ENCODE results near the gene CCDC12.

Gene CCDC12

GRCh38 chr3:46959161-46959511 lies 17.4 kb downstream of the CCDC12 start:
- no peak for DNase-seq (ENCODE audit: low read depth, low spot score)
- CTCF ChIA-PET = interaction anchor here (0.8 to 5.0 kb wide), 12 partner anchors 7 to 471 kb away, joined by 3 to 26 read pairs (median 3); no protein-coding TSS in a partner anchor
- POLR2A ChIA-PET = interaction anchor here (1.0 to 1.3 kb wide), 3 partner anchors 14 to 24 kb away, joined by 3 to 5 read pairs (median 4); partner anchors contain the start of gene CCDC12

GRCh38 chr3:46958467-46959160 lies 17.9 kb downstream of the CCDC12 start:
- H3K4me3 ChIP-seq (ENCODE audit: low read depth, low read length) = no peak overlapping the region
- TF ChIP-seq, protein P1, sequence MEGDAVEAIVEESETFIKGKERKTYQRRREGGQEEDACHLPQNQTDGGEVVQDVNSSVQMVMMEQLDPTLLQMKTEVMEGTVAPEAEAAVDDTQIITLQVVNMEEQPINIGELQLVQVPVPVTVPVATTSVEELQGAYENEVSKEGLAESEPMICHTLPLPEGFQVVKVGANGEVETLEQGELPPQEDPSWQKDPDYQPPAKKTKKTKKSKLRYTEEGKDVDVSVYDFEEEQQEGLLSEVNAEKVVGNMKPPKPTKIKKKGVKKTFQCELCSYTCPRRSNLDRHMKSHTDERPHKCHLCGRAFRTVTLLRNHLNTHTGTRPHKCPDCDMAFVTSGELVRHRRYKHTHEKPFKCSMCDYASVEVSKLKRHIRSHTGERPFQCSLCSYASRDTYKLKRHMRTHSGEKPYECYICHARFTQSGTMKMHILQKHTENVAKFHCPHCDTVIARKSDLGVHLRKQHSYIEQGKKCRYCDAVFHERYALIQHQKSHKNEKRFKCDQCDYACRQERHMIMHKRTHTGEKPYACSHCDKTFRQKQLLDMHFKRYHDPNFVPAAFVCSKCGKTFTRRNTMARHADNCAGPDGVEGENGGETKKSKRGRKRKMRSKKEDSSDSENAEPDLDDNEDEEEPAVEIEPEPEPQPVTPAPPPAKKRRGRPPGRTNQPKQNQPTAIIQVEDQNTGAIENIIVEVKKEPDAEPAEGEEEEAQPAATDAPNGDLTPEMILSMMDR (IDR thresholded peaks at IDR 0.05; ENCODE audit: insufficient read depth, low read length, missing control alignments) = no peak
- ChIA-PET CTCF (interaction anchor here (0.9 to 5.0 kb wide), 11 partner anchors 9 to 470 kb away, joined by 3 to 26 read pairs (median 3); no protein-coding TSS in a partner anchor), POLR2A (interaction anchor here (1.0 to 1.2 kb wide), 2 partner anchors 15 to 23 kb away, joined by 3 to 5 read pairs; no protein-coding TSS in a partner anchor)
- DNase-seq (ENCODE audit: low read depth, low spot score) = no peak

More at GRCh38 chr3:46959161-46959511, 17.4 kb downstream of the CCDC12 start:
- no peak overlapping the region for H3K4me3 ChIP-seq (ENCODE audit: low read depth, low read length)
- TF ChIP-seq, protein P1 (IDR thresholded peaks at IDR 0.05; ENCODE audit: insufficient read depth, low read length, missing control alignments) = no peak

GRCh38 chr3:46957092-46957820 lies 19.3 kb downstream of the CCDC12 start:
- TF ChIP-seq, protein P1 (IDR thresholded peaks at IDR 0.05; ENCODE audit: insufficient read depth, low read length, missing control alignments) = no peak
- ChIA-PET CTCF (interaction anchor here (1.6 to 5.0 kb wide), 3 partner anchors 22 to 34 kb away, joined by 6 to 26 read pairs (median 7); no protein-coding TSS in a partner anchor), POLR2A (no interaction called here)
- H3K4me3 ChIP-seq (ENCODE audit: low read depth, low read length) = no peak overlapping the region
- DNase-seq (ENCODE audit: low read depth, low spot score) = no peak

- no peak overlapping the region for H3K4me3 ChIP-seq (ENCODE audit: low read depth, low read length)
- ChIA-PET POLR2A (no interaction called here), CTCF (interaction anchor here (1.1 to 5.0 kb wide), 4 partner anchors 14 to 33 kb away, joined by 3 to 26 read pairs (median 5); no protein-coding TSS in a partner anchor)
- TF ChIP-seq, protein P1 (IDR thresholded peaks at IDR 0.05; ENCODE audit: insufficient read depth, low read length, missing control alignments) = no peak
- DNase-seq (ENCODE audit: low read depth, low spot score) = no peak
Observed at GRCh38 chr3:46955801-46956259, 20.7 kb downstream of the CCDC12 start.

DNA sequence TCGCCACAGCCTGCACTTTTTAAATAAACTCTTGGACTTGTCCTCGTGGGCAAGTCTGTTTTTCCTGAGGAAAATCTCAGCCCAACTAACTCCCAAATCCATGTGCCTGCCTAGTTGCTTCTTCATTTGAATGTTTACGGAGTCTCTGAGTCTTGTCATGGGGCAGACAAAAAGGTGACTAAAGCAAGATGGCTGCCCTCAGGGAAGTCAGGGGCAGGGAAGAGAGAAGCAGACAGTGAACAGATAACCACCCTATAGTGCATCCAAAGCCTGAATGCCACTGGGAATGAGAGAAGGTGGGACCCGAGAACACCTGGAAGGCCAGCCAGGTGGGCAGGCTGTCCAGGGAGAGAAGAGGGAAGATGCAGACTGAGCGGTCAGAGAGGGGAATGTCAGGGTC lies 21.4 kb downstream of the CCDC12 start:
- no peak overlapping the region for H3K4me3 ChIP-seq (ENCODE audit: low read depth, low read length)
- CTCF ChIA-PET = interaction anchor here (1.3 kb wide), 1 partner anchor 33 kb away, joined by 3 read pairs; no protein-coding TSS in a partner anchor
- TF ChIP-seq, protein P1 (IDR thresholded peaks at IDR 0.05; ENCODE audit: insufficient read depth, low read length, missing control alignments) = no peak
- POLR2A ChIA-PET = no interaction called here
- no peak for DNase-seq (ENCODE audit: low read depth, low spot score)

- TF ChIP-seq, protein P1 (IDR thresholded peaks at IDR 0.05; ENCODE audit: insufficient read depth, low read length, missing control alignments) = no peak
- CTCF ChIA-PET = interaction anchor here (1.4 to 1.5 kb wide), 2 partner anchors 16 to 18 kb away, joined by 5 to 9 read pairs; no protein-coding TSS in a partner anchor
- no peak overlapping the region for H3K4me3 ChIP-seq (ENCODE audit: low read depth, low read length)
- no peak for DNase-seq (ENCODE audit: low read depth, low spot score)
- POLR2A ChIA-PET = no interaction called here
Observed at GRCh38 chr3:46954178-46954577, 22.4 kb downstream of the CCDC12 start.
